DMS53 treated with DMSO at 0.1 percent for 48 hours (cell line): ENCODE data around the gene CCNJ.
"Not testable (repeated sequence)": the region's sequence is repeated elsewhere in the genome, so short reads cannot be mapped to it uniquely, and the experiment has no call there.

Experiments used
- DNase-seq: peaks from one replicate; lab custom pipeline; 2025; ENCODE audit not compliant: unreplicated experiment; lab: John Stamatoyannopoulos, UW

The CCNJ gene, protein sequence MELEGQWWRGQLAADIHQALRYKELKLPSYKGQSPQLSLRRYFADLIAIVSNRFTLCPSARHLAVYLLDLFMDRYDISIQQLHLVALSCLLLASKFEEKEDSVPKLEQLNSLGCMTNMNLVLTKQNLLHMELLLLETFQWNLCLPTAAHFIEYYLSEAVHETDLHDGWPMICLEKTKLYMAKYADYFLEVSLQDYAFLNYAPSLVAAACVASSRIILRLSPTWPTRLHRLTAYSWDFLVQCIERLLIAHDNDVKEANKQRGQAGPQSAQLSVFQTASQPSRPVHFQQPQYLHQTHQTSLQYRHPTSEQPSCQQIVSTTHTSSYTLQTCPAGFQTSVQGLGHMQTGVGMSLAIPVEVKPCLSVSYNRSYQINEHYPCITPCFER

DNA sequence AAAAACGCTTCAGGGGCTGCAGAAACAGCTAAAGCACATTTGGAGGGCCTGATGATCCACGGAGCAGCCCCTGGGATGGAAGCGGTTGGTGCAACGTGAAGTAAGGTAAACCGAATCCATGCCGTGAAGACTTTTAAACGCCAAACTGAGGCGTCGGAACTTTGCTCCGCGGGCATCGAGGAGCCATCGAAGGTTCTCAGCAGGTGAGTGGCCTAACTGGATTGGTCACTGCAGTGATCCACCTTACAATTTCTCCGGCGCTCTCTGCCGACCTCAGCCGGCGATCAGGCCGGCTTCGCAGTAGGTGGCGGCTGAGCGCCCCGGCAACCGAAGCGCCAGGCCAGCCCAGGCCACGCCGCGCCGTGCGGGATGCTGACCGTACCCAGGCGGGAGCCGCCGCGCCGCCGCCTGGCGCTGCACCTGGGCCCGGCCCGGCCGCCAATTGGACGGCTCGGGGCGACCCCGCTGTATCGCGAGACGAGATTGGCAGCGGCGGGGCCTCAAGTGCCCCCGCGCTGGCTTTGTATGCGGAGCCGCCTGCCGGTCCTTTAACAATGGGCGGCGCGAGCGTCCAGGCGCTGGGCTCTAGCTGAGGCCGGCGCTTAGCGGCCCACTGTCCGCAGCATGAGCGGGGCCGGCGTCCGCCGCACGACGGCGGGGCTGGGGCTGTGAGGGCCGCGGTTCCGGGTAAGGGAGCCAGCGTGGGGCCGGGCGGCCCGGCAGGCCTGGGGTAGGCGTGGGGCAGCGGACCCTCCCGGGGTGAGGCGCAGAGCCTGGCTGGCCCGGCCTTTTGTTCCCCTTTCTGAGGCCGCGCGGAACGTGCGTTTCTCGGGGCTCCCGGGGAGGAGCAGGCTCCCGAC lies at the start of gene CCNJ:
CCNJ (plus strand) TSS at position 551 of the 860 bp plus-strand sequence. CDS start 811 bp downstream, outside the sequence.
- DNase-seq = peak; percentile 83

DNA sequence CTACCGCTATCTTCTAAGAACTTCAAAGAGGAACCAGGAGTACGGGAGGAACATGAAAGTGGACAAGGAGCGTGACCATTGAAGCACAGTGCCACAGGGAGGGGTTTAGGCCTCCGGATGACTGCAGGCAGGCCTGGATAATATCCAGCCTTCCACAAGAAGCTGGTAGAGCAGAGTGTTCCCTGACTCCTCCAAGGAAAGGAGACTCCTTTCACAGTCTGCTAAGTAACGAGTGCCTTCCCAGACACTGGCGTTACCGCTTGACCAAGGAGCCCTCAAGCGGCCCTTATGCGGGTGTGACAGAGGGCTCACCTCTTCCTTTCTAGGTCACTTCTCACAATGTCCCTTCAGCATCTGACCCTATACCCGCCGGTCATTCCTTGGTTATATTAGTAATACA lies 49.0 kb upstream of the CCNJ start:
- DNase-seq = not testable (repeated sequence)

DNA sequence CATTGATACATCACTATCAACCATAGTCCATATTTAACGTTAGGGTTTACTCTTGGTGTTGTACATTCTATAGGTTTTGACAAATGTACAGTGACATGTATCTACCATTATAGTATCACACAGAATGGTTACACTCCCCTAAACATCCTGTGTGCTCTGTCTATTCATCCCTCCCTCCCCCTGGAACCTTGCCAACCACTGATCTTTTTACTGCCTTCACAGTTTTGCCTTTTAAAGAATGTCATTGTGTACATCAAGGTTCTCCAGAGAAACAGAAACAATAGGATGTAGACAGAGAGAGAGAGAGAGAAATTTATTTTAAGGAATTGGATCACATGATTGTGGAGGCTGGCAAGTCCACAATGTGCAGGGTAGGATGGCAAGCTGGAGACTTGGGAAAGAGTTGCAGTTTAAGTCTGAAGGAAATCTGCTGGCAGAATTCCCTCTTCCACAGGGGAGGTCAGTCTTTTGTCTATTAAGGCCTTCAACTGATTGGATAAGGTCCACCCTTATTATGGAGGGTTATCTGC lies 45.1 kb upstream of the CCNJ start:
- DNase-seq = no peak

DNA sequence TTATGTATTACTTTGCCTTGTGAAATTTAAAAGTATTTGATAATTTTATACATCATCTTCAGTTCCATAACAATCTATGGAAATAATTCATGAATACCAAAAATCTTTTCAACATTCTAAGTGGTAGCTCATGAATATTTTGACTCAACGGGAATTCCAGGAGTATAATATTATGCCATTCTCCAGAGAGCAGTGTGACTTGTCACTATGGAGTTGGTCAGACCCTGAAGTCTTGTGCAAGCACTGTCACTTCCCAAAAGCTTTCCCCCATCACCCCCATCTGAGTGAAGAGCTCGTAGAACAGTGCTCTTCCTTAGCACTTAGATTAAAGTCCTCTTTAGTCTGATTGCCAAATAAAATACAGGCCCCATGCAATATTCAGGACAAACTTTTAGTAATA lies 29.4 kb upstream of the CCNJ start:
- no peak for DNase-seq

DNA sequence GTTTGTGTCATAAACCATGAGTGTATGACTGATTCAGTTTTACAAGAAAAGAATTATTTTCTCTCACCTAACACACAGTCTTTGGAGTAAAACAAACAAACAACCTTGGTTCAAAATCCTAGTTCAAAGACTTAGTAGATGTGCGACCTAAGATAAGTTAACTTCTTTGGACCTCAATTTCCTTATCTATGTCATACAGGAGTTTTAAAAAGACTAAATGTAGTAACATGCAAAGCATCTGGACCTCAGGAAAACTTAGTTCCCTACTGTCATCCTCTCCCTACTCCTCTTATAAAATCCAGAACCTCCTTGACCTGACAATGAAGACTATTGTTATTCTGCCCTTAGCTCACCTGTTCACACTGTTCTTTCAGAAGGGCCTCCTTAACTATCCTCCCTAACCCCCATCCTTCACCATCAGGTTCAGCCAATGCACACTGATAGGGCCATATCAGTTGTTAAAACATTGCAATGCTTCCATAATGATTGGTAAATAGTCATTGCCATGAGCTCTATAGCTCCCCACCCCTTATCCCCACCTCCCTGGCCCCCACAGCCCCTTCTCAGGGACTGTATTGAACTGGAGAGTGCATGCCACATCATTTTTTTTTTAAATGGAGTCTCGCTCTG lies 28.8 kb upstream of the CCNJ start:
- DNase-seq = no peak

DNA sequence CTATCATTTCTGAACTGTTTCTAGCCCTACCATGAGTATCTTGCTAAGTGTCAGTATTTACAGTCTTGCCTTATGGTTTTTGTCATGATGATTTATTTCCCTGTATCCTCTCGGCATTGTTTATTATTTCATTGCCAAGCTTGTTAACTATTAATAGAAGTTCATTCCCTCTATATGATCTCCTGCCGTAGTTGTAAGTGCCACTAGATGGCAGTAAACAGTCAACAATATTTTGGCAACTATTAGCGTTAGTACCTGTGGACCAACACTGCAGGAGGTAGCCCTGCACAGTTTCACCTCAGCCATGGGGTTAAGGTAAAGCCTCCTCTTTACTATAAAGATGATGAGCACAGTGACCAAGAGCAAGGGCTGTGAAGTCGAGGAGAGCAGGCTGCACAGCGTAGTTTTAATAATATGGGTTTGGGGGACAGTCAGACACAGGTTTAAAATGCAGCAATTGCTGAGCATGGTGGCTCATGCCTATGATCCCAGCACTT lies 26.1 kb upstream of the CCNJ start:
- peak; percentile 70 for DNase-seq

DNA sequence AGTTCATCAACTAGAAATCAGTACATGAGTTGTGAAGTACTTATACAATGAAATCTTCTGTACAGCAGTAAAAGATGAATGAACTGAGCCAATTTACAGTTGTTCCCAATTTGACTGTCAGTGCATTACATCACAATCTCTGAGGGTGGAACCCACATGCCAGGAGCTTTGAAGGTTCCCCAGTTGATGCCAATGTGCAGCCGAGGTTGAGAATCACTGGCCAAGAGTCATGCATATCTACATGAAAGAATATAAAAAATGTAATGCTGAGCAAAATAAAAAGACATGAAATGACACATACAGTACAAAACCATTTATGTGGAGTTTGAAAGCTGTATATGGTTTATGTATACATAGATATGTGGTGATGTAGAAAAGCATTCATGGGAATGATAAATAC lies 22.1 kb upstream of the CCNJ start:
- no peak for DNase-seq

DNA sequence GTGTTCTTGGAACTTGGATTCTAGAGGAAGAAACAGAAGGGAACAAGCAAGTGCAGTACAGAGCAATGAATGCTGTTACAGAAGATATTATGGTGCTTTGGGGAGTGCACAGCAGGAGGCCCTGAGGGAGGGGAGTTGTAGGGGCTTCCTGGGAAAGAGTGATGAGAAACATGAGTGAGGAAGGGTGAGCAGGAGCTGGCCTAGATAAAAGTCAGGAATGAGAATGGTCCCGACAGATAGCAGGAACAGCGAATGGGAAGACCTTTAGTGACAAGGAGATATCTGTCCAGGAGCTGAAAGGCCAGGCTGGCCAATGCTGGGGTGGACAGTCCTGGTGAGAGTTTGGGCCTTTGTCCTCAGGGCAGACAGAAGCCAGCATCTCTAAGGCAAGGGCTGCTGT lies 20.6 kb upstream of the CCNJ start:
- no peak for DNase-seq

DNA sequence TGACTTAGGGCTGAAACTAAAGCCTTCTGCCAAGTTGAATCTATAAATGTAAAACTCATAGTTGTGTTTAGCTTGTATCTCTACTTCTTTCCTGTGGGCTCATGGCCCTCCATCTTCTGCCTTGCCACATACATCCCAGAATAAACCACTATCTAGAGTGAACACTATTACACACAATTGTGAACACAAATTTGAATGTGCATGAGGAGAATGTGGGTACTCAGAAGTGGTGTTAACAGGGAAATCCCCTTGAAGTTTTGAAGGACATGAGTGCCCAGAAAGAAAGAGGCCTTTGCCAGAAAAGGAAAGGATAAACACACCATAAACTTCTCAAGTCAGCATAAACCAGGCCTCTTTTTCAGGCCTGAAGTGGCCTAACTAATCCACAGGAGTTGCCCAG lies 20.2 kb upstream of the CCNJ start:
- DNase-seq = no peak

DNA sequence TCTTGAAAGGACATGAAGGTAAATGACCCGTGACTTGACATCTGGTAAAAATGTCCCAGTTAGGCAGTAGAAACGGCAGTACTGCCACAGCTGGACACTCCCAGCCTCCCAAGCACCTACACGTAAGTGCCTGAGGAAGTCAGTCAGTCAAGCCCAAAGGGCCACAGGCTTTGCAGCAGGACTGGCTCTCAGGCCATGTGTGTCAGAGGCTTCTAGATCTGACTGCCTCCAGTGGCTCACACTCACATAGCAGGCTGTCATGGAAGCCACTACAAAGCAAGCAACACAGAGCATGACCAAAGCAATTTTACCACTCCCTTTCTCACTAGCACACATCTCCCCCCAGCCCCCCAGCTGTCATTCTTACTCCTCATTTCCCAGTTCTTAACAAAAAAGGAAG lies 17.8 kb upstream of the CCNJ start:
- no peak for DNase-seq

DNA sequence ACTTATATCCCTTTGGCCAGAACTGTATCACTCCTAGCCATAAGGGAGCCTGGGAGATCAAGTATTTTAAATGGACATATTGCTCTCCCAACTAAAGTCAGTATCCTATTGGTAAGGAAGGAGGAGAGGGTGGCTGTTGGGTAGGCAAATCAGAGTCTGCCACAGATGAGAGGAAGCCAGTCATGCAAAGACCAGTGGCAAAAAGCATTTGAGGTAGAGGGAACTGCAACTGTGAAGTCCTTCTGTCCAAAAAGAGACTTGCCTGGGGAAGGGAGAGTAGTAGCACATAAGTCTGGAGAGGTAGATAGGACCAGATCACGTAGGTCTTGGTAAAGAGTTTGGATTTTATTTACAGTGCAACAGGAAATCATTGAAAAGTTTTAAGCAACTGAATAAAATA lies 8.8 kb upstream of the CCNJ start:
- DNase-seq = no peak

DNA sequence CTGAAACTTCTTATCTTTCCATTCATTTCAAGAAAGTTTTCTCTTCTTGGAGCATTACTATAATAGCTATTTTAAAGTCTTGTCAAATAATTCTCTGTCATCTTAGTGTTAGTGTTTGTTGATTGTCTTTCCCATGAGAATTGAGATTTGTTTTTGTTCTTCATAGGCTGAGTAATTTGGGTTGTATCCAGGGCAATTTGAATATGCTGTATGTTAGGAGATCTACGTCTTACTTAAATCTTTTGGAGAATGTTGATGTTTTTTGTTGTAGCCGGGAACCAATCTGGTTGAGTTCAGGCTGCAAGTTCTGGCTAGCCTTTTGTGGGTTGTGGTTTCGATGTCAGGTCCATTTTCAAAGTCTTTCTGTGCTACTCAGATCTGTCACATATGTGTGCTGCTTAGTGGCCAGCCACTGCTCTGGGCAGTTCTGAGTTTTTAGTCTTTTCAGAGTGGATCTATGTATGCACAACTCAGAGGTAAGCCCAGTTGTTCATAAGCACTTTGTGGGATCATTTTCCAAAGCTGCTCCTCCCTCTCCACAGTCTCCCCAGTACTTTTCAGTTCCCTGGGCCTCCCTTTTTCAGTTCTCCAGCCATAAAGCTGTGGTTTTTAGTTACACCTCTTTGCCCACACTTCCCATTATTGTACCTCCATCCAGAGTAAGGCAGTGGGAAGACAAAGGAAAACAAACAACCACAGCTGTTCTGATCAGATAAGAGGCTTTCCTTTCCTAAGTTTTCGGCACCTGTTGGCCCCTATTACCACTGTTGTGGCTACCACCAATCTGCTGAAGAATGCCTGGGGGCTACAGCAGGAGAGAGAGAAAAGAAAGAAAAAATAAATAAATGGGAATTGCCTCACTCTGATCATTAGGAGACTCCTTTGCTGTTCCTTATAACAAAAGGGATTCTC lies 4.7 kb upstream of the CCNJ start:
- DNase-seq = no peak

DNA sequence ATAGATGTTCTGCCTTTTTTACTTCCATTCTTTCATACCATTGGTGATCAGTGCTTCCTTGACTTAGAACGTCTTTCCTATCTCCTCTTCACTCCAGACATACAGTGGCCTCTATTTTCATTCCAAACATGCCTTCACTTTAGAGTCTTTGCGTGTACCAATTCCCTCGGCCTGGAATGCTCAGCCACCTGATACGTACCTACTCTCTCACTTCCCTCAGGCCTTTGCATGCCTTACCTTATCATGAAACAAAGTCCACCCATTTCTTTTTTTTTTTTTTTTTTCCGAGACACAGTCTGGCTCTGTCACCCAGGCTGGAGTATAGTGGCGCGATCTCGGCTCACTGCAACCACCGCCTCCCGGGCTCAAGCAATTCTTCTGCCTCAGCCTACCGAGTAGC lies 2.2 kb upstream of the CCNJ start:
- DNase-seq = no peak

DNA sequence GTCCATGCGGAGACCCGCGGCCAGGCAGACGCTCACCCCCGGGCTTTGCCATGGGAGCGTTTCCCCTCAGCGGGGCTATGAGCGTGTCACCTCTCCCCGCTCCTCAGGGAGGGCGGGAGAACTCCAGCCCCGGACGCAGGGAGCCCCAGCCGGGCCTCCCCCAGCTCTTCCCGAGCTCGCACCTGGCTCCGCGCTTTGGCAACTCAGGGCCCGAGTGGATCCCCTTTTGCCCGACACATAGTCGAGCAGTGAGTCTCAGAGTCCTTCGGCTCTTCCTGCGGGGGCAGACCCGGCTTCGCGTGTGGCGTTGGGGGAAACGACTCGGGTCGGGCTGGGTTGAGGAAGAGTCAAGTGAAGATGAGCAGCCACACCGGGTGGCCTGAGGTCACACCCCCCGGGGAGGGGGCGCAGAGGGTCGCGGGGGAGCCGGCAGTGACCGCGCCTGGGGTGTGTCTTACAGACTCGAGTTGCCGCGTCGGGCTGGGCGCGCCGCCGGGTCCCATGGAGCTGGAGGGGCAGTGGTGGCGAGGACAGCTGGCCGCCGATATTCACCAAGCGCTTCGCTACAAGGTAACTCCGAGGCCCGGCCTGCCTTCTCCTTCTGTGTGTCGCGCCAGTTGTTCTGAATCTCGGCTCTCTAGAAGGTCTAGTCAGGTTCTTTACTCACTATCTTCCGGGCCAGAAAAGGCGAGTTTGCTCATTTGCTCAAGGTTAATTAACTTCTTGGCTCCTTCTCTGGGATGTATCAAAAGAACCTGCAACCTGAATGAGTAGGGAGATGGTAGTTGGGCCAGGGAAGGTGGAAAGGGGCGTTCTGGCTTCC lies 721 bp downstream of the CCNJ start:
- DNase-seq = no peak

DNA sequence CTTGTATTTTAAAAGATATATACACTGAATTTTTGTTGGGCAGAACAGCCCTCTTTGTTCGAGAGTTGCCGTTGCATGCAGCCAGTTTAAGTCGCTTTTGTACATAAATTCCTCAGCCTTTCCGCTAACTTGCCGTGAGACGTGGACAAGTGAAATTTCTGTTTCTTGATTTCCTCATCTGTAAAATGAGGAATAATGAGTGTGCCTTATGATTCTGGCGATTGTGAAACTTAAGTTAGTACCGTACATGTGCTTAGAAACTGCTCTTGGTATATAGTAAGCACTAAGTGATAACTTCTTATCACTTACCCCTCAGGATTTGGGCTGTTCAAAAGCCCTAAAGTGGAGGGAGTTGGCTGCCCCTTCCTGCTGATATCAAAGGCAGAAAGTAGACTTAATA lies 1.4 kb downstream of the CCNJ start:
- no peak for DNase-seq

DNA sequence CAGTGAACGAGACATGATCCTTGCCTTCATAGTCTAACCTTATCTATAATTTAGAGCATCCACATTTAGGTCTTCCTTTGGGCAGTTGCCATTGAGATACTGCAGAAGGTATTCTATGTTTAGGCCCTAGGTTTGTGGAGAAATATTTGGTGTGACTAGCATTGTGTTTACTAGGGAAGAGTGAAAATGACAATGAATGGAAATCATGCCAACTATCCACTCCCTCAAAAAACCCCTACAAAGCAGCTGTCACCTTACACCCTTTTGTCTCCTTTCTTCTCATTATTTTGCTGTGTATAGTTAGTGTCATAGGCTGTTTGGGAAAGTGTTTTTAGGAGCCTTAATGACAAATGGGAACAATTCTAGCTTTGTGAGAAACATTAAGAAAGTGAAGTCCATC lies 3.2 kb downstream of the CCNJ start:
- DNase-seq = no peak

DNA sequence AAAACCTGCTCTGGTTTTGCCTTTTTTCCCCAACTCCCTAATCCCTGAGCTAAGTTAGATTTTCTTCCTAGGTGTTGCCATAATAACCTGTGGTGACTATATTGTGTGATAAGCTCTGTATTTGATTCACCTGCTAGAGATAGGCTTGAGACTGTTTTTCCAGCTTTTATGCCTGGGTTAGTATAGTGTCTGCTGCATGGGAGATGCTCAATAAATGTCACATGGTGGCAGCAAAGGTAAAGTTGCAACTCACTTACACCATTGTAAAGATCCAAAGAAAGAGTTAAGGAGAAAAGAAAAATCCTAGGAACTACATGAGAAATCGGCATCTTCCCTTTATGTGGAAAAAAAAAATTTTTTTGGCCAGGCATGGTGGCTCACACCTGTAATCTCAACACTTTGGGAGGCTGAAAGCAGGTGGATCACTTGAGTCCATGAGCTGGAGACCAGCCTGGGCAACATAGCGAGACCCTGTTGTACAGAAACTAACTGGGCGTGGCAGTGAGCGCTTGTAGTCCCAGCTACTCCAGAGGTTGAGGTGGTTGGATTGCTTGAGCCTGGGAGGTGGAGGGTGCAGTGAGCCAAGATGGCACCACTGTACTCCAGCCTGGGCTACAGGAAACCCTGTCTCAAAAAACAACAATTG lies 3.7 kb downstream of the CCNJ start:
- DNase-seq = no peak

DNA sequence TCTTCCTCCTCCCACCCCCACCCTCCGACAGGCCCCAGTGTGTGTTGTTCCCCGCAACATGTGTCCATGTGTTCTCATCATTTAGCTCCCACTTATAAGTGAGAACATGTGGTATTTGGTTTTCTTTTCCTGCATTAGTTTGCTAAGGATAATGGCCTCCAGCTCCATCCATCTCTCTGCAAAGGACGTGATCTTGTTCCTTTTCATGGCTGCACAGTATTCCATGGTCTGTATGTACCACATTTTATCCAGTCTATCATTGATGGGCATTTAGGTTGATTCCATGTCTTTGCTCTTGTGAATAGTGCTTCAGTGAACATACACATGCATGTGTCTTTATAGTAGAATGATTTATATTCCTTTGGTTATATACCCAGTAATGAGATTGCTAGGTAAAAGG lies 4.5 kb downstream of the CCNJ start:
- DNase-seq = not testable (repeated sequence)

DNA sequence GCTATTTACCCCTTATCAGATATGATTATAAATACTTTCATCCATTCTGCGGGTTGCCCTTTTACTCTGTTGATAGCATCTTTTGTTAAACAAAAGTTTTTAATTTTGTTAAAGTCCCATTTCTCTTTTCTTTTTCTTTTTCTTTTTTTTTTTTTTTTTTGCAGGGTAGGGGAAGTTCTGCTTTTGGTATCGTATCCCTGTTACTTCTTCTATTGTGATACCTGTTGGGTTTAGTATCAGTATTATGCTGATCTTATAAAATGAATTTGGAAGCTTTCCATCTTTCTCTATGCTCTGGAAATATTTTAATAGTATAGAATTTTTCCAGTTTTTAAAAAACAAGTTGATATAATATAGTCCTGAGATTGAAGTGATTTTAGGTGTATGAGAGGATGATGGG lies 6.0 kb downstream of the CCNJ start:
- DNase-seq = no peak
